HCT116 (cell line): ENCODE data around the gene LCP1.

Source experiments
- CBX3 ChIP-seq: IDR thresholded peaks from 2 replicates; pipeline ENCODE4 v1.6.1; 2012; ENCODE audit warnings: low read depth
- CEBPB ChIP-seq: IDR thresholded peaks from 2 replicates; pipeline ENCODE4 v1.6.1; 2012; ENCODE audit warnings: low read depth
- EZH2 ChIP-seq: fragments of 200-600 bp; sonication (generic); IDR thresholded peaks from 2 replicates; pipeline ENCODE4 v1.6.1; 2017; ENCODE audit warnings: antibody characterized with exemption, mixed run types
- JUND ChIP-seq: IDR thresholded peaks from 2 replicates; pipeline ENCODE4 v1.6.1; 2012
- POLR2A ChIP-seq: IDR thresholded peaks from 2 replicates; pipeline ENCODE4 v1.7.0; 2011; ENCODE audit warnings: borderline replicate concordance; ENCODE audit not compliant: insufficient read depth, insufficient read length; ENCODE audit errors: extremely low read depth
- POLR2AphosphoS5 ChIP-seq: IDR thresholded peaks from 2 replicates; pipeline ENCODE4 v1.6.1; 2011; ENCODE audit warnings: mild to moderate bottlenecking, low read depth, low read length, moderate library complexity
- SIN3A ChIP-seq: IDR thresholded peaks from 2 replicates; pipeline ENCODE4 v1.6.1; 2012; ENCODE audit warnings: low read depth
- SRF ChIP-seq: IDR thresholded peaks from 2 replicates; pipeline ENCODE4 v1.6.1; 2012; ENCODE audit warnings: low read depth
- YY1 ChIP-seq: IDR thresholded peaks from 2 replicates; pipeline ENCODE4 v1.6.1; 2011; ENCODE audit warnings: low read length, low read depth, moderate library complexity, mild to moderate bottlenecking; ENCODE audit not compliant: insufficient replicate concordance; ENCODE audit errors: extremely low read depth
- ZFX ChIP-seq: fragments of 450-650 bp; IDR thresholded peaks from 2 replicates; pipeline ENCODE4 v1.6.1; 2017
- TF ChIP-seq, protein P1 (sequence below), 3 experiments: fragments of 200-600 bp in 1 of 3; sonication (generic) in 1 of 3; IDR thresholded peaks in 2 of 3; conservative IDR thresholded peaks in 1 of 3; 2 replicates each; pipeline ENCODE4 v1.5.1; 2012 to 2017; ENCODE audit warnings: low read depth in 2 of 3, low read length in 2 of 3, antibody characterized with exemption in 1 of 3, borderline replicate concordance in 1 of 3, control low read depth in 1 of 3, mild to moderate bottlenecking in 1 of 3, mixed read lengths in 1 of 3, mixed run types in 1 of 3, moderate library complexity in 1 of 3; ENCODE audit not compliant: insufficient read depth in 1 of 3
- TF ChIP-seq, protein P2 (sequence below): IDR thresholded peaks from 2 replicates; pipeline ENCODE4 v1.6.1; 2012; ENCODE audit warnings: low read depth
- TF ChIP-seq, protein P3 (sequence below): IDR thresholded peaks from 2 replicates; pipeline ENCODE4 v1.6.1; 2011; ENCODE audit warnings: mild to moderate bottlenecking, low read length, moderate library complexity; ENCODE audit not compliant: insufficient replicate concordance; ENCODE audit errors: extremely low read depth

DNA sequence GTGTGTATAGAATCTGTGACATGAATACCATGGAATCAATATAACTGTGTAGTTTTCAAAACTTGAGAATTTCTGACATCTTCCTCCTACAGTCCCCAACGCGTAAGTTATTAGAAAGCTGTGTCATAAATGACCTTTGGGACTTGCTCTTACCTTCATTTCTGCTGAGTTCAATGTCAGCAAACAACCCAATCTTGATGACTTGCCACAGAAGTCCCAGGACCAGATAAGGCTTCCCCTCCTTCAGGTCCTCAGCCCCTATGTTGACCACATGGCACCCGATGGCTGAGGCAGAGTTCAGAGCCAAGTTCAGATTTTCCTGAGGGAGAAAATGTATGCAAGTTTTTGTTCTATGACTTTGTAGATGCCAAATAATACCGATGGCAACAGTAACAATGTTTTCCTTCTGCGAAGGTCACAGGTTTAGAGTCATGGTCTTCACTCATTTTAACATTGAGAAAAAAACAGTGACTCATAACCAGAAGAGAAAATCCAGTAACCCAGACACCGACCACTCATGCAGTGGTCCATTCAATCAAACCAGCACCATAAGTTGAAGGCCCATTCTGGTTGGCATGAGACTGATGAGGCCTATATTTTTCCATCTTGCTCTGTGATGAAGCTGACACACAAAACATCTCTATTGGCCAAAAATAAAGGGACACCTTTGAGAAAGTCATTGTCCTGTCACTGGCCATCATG is 29.2 kb downstream of the LCP1 start:
- TF ChIP-seq, protein P1, sequence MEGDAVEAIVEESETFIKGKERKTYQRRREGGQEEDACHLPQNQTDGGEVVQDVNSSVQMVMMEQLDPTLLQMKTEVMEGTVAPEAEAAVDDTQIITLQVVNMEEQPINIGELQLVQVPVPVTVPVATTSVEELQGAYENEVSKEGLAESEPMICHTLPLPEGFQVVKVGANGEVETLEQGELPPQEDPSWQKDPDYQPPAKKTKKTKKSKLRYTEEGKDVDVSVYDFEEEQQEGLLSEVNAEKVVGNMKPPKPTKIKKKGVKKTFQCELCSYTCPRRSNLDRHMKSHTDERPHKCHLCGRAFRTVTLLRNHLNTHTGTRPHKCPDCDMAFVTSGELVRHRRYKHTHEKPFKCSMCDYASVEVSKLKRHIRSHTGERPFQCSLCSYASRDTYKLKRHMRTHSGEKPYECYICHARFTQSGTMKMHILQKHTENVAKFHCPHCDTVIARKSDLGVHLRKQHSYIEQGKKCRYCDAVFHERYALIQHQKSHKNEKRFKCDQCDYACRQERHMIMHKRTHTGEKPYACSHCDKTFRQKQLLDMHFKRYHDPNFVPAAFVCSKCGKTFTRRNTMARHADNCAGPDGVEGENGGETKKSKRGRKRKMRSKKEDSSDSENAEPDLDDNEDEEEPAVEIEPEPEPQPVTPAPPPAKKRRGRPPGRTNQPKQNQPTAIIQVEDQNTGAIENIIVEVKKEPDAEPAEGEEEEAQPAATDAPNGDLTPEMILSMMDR (IDR thresholded peaks at IDR 0.05 in 2 of 3, conservative IDR thresholded peaks at IDR 0.05 in 1 of 3; ENCODE audit: borderline replicate concordance in 1 of 3, insufficient read depth in 1 of 3, low read depth in 2 of 3, low read length in 2 of 3): no peak
- TF ChIP-seq SIN3A: no peak
- TF ChIP-seq CEBPB: no peak
- TF ChIP-seq POLR2A: no peak
- TF ChIP-seq YY1: no peak
- no peak for TF ChIP-seq JUND
- TF ChIP-seq SRF: no peak
- TF ChIP-seq EZH2: no peak
- no peak for TF ChIP-seq CBX3
- no peak for TF ChIP-seq POLR2AphosphoS5
- TF ChIP-seq, protein P2, sequence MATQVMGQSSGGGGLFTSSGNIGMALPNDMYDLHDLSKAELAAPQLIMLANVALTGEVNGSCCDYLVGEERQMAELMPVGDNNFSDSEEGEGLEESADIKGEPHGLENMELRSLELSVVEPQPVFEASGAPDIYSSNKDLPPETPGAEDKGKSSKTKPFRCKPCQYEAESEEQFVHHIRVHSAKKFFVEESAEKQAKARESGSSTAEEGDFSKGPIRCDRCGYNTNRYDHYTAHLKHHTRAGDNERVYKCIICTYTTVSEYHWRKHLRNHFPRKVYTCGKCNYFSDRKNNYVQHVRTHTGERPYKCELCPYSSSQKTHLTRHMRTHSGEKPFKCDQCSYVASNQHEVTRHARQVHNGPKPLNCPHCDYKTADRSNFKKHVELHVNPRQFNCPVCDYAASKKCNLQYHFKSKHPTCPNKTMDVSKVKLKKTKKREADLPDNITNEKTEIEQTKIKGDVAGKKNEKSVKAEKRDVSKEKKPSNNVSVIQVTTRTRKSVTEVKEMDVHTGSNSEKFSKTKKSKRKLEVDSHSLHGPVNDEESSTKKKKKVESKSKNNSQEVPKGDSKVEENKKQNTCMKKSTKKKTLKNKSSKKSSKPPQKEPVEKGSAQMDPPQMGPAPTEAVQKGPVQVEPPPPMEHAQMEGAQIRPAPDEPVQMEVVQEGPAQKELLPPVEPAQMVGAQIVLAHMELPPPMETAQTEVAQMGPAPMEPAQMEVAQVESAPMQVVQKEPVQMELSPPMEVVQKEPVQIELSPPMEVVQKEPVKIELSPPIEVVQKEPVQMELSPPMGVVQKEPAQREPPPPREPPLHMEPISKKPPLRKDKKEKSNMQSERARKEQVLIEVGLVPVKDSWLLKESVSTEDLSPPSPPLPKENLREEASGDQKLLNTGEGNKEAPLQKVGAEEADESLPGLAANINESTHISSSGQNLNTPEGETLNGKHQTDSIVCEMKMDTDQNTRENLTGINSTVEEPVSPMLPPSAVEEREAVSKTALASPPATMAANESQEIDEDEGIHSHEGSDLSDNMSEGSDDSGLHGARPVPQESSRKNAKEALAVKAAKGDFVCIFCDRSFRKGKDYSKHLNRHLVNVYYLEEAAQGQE: no peak
- TF ChIP-seq, protein P3, sequence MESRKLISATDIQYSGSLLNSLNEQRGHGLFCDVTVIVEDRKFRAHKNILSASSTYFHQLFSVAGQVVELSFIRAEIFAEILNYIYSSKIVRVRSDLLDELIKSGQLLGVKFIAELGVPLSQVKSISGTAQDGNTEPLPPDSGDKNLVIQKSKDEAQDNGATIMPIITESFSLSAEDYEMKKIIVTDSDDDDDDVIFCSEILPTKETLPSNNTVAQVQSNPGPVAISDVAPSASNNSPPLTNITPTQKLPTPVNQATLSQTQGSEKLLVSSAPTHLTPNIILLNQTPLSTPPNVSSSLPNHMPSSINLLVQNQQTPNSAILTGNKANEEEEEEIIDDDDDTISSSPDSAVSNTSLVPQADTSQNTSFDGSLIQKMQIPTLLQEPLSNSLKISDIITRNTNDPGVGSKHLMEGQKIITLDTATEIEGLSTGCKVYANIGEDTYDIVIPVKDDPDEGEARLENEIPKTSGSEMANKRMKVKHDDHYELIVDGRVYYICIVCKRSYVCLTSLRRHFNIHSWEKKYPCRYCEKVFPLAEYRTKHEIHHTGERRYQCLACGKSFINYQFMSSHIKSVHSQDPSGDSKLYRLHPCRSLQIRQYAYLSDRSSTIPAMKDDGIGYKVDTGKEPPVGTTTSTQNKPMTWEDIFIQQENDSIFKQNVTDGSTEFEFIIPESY: no peak
- no peak for TF ChIP-seq ZFX
